ENCODE data around the gene DOCK9.

Gene DOCK9

DNA sequence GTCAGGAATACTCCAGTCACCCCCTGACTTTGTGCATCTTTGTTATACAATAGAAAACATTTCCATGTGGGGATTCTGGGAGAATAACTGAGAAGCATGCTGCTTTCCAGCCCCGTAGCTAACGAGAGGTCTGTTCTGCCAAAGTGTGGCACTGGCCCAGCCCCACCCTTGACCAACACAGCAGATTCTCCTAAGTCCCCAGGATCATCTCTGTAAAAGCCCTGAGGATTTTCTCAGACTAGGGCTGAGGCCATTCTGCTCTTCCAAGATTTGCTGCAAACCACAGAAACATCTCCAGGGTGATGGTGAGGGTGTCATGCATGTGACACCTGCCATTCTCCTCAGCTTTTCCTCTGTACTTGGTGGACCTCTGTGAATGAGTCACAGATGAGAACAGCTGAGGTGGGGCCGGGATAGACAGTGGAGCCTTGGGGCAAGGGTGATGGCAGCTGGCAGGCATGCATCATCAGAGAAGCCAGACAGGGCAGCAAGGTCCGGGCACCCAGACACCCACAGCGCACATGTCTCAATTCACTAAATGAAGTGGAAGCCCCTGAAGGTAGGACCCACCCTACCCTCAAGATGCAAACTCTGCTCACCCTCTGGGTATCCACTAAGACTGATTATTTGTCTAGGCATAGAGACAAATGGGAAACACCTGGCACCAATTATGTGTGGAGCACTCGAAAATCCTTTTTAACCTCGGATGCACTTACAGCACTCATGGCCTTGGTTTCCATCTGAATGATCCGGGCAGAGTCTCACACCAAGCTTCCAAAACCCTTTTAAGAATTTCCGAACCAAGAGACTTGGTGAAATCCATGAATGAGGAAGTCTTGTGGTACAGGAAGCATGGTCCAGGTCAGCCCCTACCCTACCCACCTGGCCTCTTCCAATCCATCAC, 20.1 kb upstream of the DOCK9 start:
- DNase-seq = peak in 1 of 2 donors; percentile 19

DNA sequence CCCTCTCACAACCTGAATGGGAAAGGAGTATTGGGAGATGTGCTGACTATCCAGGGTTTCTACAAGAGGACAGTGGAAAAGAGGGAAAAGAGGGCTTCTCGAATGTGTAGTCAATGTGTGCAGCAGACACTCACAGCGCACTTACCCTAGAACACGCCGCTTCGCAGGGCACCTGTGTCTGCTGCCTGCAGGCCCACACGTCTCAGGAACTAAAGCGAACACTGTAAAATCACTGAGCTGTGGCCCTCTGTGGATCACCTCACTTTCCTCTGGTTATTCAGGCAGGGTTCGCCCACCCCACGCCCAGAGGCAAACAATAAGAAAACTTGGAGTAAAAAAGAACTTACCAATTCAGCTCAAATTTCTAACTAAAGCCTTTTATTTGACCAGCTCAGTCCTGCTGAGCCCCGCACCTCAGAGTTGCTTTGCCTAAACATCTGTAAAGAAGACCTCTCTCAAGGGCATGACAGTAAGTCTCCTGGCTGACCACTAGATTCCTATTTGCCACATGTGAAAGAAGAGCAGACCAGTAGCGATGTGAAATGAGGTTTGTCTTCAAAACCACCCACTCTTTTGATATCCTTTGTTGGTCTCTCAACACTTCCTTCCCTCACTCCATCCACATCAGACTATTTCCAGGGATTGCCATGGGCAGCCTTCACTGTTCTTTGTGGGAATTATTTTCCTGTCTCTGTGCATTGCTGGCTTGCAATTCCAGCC, 19.3 kb upstream of the DOCK9 start:
- DNase-seq = no peak

DNA sequence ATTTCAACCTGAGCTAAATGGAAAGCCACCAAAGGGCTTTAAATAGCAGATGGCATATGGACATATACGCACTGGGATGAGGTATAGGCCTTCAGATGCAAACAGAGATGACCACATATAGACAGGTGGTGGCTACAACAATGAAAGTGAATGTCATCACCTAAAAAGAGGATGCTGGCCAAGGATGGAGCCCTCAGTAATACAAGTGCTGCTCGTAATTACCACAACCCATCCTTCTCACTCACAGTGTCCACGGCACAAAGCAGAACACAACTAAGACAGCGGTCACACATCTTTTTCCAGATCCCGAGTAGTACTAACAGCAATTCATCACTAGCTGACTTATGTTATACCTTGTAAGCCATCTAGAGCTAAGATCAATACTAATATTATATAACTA, 18.2 kb upstream of the DOCK9 start:
- DNase-seq = no peak

DNA sequence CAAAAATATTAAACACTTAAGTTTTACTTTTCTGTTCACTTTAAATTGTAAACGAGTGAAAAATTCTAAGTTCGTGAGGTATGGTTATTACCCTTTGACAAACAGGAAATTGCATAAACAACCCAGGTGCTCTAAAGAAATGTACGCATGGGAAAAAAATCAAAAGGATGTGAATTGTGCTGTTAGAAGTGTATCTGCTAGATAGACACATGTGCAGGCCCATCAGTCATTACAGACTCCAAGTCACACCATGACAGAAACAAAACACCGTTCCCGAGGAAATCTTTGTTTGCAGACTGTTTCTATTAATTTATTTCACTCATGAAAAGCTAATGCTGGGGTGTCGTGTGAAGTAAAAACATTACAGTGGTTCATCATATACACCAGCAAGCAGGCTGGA, 17.0 kb upstream of the DOCK9 start:
- DNase-seq = no peak

DNA sequence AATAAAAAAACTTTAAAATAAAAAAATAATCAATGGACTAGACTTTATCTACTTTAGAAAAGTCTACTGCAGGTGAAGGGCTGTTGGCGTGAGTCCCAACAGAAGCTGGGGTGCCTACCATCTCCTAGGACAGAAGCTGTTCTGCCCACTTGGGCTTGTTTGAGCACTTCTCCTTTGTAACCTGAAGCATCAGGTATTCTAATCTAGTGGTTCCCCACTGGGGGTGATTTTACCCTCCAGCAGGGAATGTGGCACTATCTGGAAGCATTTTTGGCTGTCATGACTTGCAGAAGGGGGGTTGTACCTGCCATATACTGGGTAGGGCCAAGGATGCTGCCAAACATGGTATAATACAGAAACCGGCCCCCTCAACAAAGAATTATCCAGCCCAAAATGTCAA, 16.2 kb upstream of the DOCK9 start:
- no peak for DNase-seq

DNA sequence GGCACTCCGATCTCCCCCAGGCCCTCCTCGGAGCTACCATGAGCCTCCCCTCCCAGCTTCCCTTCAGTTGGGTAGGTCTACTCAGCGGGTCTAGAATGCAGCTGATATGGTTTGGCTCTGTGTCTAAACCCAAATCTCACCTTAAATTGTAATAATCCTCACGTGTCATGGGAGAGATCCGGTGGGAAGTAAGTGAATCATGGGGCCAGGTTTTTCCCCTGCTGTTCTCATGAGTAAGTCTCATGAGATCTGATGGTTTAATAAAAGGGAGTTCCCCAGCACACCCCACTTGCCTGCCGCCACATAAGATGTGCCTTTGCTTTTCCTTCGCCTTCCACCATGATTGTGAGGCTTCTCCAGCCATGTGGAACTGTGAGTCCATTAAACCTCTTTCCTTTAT, 14.5 kb upstream of the DOCK9 start:
- DNase-seq = no peak

DNA sequence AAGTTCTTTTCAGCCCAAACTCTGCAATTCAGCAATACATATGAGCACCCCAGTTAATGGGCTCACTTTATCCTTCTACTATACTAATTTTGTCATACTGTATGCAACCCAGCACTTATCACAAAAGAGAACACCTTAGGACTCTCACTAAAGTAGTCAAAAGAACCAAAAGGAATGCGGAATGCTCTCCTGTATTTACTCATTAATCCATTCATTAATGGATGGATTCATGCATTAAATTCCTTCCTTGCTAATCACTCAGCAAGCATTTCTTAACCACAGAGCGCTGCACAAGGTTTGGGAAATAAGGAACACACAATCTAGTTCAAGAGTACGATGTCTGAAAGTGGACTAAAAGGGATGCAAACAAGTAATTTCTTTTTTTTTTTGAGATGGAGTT, 12.8 kb upstream of the DOCK9 start:
- no peak for DNase-seq

DNA sequence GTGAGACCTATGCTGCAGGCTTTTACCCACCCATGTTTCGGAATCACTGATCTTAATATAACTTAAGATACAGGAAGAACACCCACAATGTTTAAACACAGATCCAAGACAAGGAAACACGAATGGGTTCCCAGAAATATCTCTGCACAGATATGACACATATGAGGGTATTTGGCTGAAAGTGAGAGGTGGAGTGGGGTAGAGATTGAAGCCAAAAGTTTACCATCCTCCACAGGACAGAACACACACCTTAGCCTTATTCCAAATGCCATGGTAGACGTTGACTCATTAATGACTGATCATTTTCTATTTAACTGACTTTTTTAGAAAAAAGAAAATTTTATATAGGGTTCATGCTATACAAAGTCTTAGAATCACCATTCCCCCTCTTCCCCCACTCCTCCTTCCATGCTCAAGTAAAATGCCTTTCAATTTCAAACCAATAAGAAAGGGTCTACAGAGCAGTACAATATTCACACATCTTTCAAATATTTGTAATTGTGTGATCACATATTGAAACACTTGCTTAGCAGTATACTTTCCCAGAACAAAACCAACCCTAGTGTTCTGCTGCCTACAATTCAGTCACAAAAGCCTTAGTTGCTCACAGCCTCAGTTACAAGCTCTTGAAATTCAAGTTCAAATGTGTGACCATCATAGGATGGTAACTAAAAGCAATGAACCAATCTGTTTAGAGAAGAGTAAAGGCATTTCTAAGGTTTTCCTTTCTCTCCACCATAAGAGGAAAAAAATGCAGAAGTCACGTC, 11.8 kb upstream of the DOCK9 start:
- DNase-seq = no peak

DNA sequence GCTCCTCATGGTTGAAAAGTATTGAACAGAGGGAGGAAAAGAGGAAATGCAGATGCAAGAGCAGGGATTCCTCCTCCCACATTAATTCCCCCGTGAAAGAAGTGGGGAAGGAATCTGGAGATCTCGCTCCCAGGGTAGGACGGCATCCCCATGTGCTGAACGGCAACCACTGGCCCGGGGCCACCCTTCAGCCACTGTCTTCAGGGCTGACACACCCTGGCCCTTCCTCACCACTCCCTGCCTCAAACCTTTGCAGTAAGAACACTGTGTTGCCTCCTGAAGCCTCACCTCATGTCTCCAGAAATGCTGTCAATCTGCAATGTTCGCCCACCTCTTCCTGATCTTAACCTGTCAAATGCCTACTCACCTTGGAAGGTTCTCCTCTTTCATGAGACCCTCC, 10.9 kb upstream of the DOCK9 start:
- no peak for DNase-seq

DNA sequence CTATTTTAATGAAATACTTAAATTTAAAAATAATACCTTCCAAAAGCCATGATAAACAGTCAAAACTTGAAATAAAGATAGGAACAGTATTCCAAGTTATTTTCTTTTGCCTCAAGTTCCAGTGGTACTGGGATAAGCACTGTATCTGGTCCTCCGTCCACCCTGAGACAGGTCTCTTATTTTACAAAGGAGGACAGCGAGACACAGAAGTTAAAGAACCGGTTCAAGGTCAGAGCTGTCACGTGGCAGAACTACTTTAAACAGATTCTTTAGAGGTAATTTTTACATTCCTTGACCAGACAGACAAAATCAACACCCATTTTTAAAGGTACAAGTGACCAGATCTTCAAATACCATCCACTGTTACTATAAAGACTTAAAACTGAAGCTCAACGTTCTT, 10.4 kb upstream of the DOCK9 start:
- no peak for DNase-seq

DNA sequence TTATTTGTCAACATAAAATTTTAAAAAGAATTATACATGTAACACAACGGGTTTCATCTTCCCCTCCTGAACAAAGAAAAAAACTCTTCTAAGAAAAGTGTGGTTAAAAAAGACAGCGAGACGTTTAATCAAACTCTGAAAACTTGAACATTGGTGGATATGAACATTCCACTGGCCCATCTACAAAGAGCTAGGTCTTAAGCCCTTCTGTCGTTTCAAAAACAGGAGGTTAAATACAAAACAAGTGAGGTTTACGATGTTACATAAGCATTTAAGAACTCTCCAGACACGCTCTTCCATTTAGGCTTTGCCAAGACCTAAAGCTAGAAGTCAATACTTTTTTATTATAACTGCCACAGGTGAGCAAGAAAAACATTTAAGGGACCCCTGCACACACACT, 9.4 kb upstream of the DOCK9 start:
- no peak for DNase-seq

DNA sequence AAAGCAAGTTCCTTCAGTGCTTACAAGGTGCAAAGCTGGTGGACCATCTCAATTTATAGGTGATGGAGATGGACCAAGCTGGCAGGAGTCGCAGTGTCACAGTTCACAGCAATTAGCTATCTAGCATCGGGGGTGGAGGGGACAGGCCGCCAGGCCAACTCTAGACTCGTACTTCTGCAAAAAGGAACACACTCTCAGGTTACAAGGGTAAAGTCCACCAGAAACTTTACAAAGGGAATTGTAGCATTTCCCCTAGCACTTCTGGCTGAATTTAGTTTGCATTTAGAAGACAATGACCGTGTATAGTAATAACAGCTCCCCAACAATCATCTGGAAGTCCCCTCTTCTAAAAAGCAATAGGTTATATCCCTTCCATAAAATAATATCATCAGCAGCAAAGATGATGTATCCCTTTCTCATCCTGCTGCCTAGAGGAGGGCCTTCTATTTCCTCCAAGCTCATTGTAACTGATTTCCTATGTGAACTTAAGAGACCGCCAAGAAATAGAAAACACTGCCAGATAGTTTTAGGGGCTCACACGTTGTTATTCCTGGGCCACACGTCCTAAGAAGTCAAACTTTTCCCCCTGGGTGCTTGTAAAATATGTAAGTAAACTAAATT, 8.5 kb upstream of the DOCK9 start:
- DNase-seq = no peak

DNA sequence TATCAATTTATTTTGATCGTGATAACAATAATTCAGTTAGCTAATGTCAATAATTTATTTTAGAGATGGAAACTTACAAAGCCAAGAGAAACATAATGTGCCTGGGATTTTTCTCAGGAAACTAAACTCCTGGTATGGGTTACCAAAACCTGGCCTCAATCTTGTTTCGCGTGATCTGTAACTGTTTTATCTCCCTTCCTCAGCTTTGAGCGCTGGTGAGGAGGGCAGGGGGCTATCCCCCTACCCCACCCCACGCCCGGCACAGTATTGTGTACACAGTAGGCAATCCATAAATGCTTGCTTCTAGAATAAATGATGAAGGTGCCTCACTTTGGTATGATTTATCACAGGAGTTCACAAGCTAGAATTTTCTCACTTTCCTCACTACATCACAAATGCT, 7.7 kb upstream of the DOCK9 start:
- no peak for DNase-seq

DNA sequence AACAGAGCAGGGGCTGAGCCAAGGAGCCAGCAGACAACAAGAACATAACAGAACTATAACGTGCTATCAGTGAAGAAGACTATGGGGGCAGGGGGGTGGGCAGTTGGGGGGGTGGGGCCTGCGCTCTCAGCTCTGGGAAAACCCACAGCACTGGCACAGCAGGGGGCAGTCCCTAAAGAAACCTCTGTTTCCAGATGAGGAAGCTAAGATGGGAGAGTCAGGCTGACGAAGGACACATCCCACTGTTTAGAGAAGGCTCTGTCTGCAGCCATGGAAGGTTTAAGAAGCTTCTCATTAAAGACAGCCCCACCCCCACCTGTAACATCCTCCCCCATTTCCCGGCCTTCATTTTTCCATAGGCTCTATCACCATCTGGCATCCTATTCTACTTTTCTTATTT, 7.1 kb upstream of the DOCK9 start:
- DNase-seq = no peak

DNA sequence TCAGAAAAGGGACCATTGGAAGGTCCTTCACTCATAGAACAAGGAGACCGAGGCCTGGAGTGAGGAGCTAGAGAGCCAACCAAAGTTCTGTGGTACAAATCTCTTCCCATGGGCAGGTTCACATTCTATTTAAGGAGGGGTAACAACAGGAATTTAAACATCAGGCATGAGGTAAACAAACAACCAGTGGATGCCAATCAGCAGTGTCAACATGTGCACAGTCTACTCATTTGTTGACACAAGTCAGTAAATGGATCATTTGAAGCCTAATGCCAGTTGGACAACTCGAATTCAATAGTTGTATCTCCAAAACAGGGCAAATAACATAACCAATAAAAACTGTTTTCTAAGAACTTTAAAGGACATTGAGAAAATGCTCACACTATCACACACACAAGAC, 6.3 kb upstream of the DOCK9 start:
- DNase-seq = no peak

DNA sequence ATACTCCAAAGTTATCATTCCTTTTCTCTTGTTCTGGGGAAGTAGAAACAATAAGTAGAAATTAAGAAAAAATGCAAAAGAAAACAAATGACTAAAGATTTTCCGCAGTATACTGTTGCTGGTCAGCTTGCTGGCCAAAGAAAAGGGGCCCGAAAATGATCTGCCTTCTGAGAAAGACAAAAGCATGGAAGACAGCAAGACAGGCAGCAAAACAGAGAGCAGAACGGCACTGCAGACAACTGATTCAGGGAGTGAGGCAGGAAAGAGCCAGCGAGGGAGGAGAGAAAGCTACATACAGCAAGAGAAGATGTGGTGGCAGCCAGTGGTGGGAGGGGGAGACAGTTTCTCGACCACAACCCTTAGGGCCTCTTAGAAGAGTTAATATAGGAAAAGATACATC, 5.3 kb upstream of the DOCK9 start:
- no peak for DNase-seq

DNA sequence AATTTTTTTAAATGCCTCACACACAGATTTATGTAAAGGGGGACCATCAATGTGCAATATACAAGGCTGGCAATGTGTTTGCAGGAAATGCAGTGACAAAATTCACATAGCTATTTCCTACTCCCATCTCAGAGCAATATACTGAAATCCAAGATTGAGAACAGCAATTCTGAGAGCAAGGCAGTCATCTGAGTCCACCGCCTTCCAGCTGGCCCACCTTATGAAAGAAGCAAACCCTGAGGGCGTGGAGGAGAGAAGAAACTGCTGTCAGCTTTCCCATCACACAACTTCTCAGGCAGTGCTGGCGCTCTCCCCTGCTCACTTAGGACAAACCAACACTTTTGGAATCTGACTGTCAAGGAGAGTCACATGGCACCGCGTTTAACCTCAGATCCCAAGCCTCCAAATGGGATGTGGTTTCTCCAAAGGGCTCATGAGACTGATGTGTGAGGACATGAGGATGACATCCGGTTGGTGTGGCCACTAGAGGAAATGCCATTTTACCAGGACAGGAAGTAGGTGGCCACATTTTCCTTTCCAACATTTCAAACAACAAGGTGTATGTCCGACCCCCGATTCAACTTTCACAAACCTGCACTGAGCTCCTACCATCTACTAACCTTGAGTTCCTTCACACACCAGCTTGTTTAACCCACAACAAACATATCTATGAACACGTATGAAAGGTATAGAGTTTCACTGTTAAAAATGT, 3.7 kb upstream of the DOCK9 start:
- DNase-seq = no peak

DNA sequence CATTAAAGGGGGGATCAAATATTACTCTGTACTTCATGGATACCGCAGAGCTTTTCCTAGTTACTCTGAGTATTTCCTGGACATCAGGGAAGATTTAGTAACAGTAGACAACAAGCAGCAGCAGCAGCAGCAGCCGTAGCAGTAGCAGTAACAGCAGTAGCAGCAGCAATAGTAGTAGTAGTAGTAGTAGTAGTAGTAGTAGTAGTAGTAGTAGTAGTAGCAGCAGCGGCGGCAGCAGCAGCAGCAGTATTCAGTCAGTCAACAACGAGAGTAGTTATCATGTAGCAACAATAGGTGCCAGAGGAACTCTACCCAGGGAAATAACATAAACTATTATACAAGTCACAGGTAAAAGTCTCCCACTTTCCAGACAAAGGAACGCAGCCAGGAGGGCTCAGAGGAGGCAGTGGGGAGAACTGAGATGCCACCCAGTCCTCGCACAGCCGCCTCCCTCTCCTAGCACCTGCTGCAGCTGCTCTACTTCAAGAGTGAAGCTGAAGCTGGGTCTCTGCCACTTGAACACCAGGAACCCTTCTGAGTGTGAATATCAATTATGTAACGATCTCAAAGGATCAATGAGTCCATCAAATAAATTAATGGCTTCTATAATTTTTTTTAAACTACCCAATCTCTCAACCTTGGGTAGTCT, 1.3 kb upstream of the DOCK9 start:
- DNase-seq = no peak

DNA sequence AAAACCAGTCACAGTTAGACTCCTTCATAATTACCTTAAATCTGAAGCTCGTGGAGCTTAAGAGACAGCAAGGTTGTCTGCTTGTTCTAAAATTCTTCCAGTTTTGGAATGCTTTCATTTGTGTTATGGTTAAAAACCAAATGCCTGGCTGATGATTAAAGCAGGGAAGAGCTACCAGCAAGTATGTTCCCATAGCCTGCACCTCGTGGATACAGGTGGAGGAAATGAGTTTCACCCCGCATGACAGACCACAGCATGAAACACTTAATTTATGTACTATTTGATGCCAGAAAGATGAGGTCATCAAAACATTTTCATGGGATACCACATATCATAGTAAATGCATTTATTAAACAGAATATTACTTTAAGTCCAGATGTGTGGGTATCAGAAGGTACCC, 416 bp upstream of the DOCK9 start:
- no peak for DNase-seq

DNA sequence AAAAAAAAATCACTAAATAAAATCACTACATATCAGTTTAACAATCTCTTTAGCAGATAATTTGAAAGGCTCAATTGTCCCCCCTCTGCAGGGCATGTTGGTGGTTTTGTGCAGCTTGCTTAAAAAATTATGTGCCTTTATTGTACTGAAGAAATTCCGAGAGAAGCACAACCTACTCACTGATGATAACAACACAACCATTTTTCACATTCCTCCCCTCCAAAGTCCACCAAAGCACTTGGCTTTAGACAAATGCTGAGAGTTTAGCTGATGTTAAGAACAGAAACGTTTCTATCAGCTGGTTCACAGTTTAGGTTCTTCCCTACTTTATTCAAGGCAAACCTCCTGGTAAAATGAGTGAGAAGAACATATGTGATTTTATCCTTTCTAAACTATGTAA, 923 bp downstream of the DOCK9 start:
- DNase-seq = no peak

DNA sequence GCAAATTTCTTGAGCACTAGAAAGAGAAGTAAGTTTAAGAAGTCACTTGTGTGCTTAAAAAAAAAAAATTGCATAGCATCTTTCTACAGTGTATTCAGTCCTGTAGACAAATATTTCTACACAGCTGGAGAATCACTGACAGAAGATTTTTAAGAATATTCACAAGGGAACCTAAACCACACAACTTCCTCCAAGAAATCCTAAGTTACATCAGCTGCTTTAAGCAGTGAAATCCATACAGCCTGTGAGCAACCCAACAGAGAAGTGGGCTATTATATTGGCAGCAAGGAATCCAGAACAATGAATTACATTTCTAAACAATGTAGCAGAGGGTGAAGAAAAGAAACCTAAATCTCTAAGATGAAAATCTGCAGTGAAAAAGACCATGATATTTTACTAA, 1.5 kb downstream of the DOCK9 start:
- DNase-seq = no peak

DNA sequence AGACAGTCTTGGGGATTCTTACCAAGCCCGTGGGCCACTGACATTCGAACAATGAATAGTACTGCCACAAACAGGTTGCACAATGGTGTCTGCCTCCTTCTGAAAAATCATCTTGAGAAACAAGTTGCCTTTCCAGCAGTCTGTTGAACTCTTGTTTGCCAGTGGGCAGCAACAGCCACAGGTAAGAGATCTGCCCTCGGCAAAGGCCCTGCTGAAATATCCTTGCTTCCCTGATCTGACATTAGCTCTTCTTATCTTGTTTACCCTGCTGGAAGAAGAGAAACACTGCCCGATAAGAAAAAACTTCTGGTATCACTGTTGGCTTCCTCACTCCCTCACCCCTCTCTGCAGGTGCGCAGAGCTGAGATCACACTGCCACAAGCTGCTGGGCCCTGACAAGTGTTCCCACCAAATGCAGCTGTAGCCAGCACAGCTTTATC, 2.0 kb downstream of the DOCK9 start:
- no peak for DNase-seq
